HepG2 (cell line): ENCODE results near the gene EIF6. TPM values are rescaled to one million over a fixed set of nuclear protein-coding genes. Genes with fewer than 3 reads are reported as not detected.
A peak's percentile ranks its signal among the peaks of the same experiment; 100 is the strongest.

Experiments used
- AFF4 ChIP-seq: sonication (generic); formaldehyde crosslinking; IDR thresholded peaks from 2 replicates; pipeline ENCODE4 v1.4.0; 2020; ENCODE audit warnings: missing genetic modification reagents
- ATF4 ChIP-seq, 2 experiments: fragments of 450-650 bp in 1 of 2; sonication (generic) in 1 of 2; formaldehyde crosslinking; IDR thresholded peaks; 2 replicates each; pipeline versions ENCODE4 v1.5.0 to v1.8.0; 2020 to 2022; ENCODE audit warnings: mild to moderate bottlenecking in 1 of 2, missing genetic modification reagents in 1 of 2
- BORCS8-MEF2B ChIP-seq: sonication (generic); formaldehyde crosslinking; IDR thresholded peaks from 2 replicates; pipeline ENCODE4 v1.8.0; 2022; ENCODE audit warnings: mild to moderate bottlenecking, missing genetic modification reagents
- CCDC6 ChIP-seq: sonication (generic); formaldehyde crosslinking; IDR thresholded peaks from 2 replicates; pipeline ENCODE4 v1.8.1; 2022; ENCODE audit warnings: mild to moderate bottlenecking, missing genetic modification reagents, moderate library complexity
- FLYWCH1 ChIP-seq: sonication (generic); formaldehyde crosslinking; IDR thresholded peaks from 2 replicates; pipeline ENCODE4 v1.8.1; 2023; ENCODE audit warnings: mild to moderate bottlenecking, missing genetic modification reagents
- FOSL2 ChIP-seq: sonication (generic); formaldehyde crosslinking; IDR thresholded peaks from 2 replicates; pipeline ENCODE4 v1.4.0; 2020; ENCODE audit warnings: missing genetic modification reagents
- FOXO4 ChIP-seq: sonication (generic); formaldehyde crosslinking; conservative IDR thresholded peaks from 2 replicates; pipeline ENCODE4 v1.8.1; 2023; ENCODE audit warnings: missing genetic modification reagents
- GATAD2A ChIP-seq: IDR thresholded peaks from 2 replicates; pipeline ENCODE4 v1.6.1; 2016
- HMGXB4 ChIP-seq, 2 experiments: sonication (generic) in 1 of 2; formaldehyde crosslinking in 1 of 2; IDR thresholded peaks; 2 replicates each; pipeline versions ENCODE4 v1.4.0 to v1.6.1; 2018 to 2020; ENCODE audit warnings: missing genetic modification reagents in 2 of 2, borderline replicate concordance in 1 of 2, low read depth in 1 of 2, mild to moderate bottlenecking in 1 of 2, missing biosample characterization in 1 of 2
- HNRNPH1 ChIP-seq: fragments of 200-400 bp; formaldehyde crosslinking; optimal IDR thresholded peaks from 2 replicates; pipeline ENCODE3; 2017; ENCODE audit warnings: mild to moderate bottlenecking, low read depth, low read length
- KLF11 ChIP-seq: IDR thresholded peaks from 2 replicates; pipeline ENCODE4 v1.6.1; 2016; ENCODE audit warnings: missing compliant biosample characterization
- MAX ChIP-seq: IDR thresholded peaks from 2 replicates; pipeline ENCODE4 v1.6.1; 2012; ENCODE audit warnings: inconsistent platforms
- POLR2AphosphoS5 ChIP-seq: IDR thresholded peaks from 2 replicates; pipeline ENCODE4 v1.6.1; 2012; ENCODE audit warnings: low read depth, low read length
- SRSF9 ChIP-seq: fragments of 200-400 bp; formaldehyde crosslinking; IDR thresholded peaks from 2 replicates; pipeline ENCODE4 v1.6.1; 2018; ENCODE audit warnings: borderline replicate concordance, mild to moderate bottlenecking, low read depth, low read length; ENCODE audit not compliant: insufficient read depth, poor library complexity, severe bottlenecking
- TARDBP ChIP-seq: sonication (generic); formaldehyde crosslinking; IDR thresholded peaks from 2 replicates; pipeline ENCODE4 v1.8.0; 2022; ENCODE audit warnings: mild to moderate bottlenecking, missing genetic modification reagents
- ZFP41 ChIP-seq: sonication (generic); formaldehyde crosslinking; IDR thresholded peaks from 2 replicates; pipeline ENCODE4 v1.4.0; 2020; ENCODE audit warnings: mild to moderate bottlenecking, missing genetic modification reagents, borderline replicate concordance
- ZNF331 ChIP-seq: sonication (generic); formaldehyde crosslinking; IDR thresholded peaks from 2 replicates; pipeline ENCODE4 v1.4.0; 2020; ENCODE audit warnings: missing genetic modification reagents
- ZNF335 ChIP-seq: sonication (generic); formaldehyde crosslinking; IDR thresholded peaks from 2 replicates; pipeline ENCODE4 v1.4.0; 2020; ENCODE audit warnings: missing genetic modification reagents
- ZNF362 ChIP-seq: sonication (generic); formaldehyde crosslinking; IDR thresholded peaks from 2 replicates; pipeline ENCODE4 v1.4.0; 2020; ENCODE audit warnings: missing genetic modification reagents, mild to moderate bottlenecking, borderline replicate concordance
- ZNF496 ChIP-seq: sonication (generic); formaldehyde crosslinking; IDR thresholded peaks from 2 replicates; pipeline ENCODE4 v1.8.1; 2023; ENCODE audit warnings: mild to moderate bottlenecking, moderate library complexity, missing genetic modification reagents; ENCODE audit not compliant: insufficient replicate concordance
- polyA plus RNA-seq, 8 experiments: library from polyadenylated mRNA; depleted of rRNA in 3 of 8; stranded (reverse) in 7 of 8; unstranded in 1 of 8; fragments of >200 nt; fragmentation: Illumina TruSeq in 4 of 8; extraction: Trizol in 4 of 8; gene quantifications; 2 replicates each; pipeline versions ENCODE4 v1.2.1 to v1.2.3, GENCODE V29; 2011 to 2016; ENCODE audit warnings: low read depth in 4 of 8, missing spikeins in 1 of 8, mixed read lengths in 1 of 8; ENCODE audit not compliant: insufficient read depth in 1 of 8
- total RNA-seq, 5 experiments: library from RNA; depleted of rRNA; stranded (reverse); fragments of >200 nt; fragmentation: Illumina TruSeq; extraction: Trizol; gene quantifications; 2 replicates each; pipeline ENCODE4 v1.2.3, GENCODE V29; 2016; ENCODE audit warnings: low read depth in 1 of 5

The EIF6 gene
- total and polyA plus RNA-seq, 2 of the 13 experiments (the other 11 are each of a cell fraction or from before 2014, with no cell fraction given): 462 to 466 TPM

GRCh38 chr20:35306931-35307517 lies 22.5 kb upstream of the EIF6 start (continued):
- TF ChIP-seq AFF4 (no peak), POLR2AphosphoS5 (no peak), SRSF9 (no peak), HMGXB4 (CRISPR knock-in tag; IDR thresholded peaks at IDR 0.05; ENCODE audit: borderline replicate concordance in 1 of 2, low read depth in 1 of 2) (peak; percentile 65 to 90), HNRNPH1 (no peak), FOSL2 (CRISPR knock-in tag) (peak; percentile 70), ATF4 (CRISPR knock-in tag; IDR thresholded peaks at IDR 0.05) (no peak), ZNF335 (CRISPR knock-in tag) (no peak), ZFP41 (CRISPR knock-in tag) (no peak), MAX (peak; percentile 45; the same call in 1 of the 2 replicates), FOXO4 (CRISPR knock-in tag) (0 out of 2 replicates have a peak, but pooled peaks have one; percentile 91), GATAD2A (CRISPR knock-in tag) (peak; percentile 62; the same call in 1 of the 2 replicates), ZNF331 (0 out of 2 replicates have a peak, but pooled peaks have one; percentile 53), BORCS8-MEF2B (CRISPR knock-in tag) (no peak; the same call in 1 of the 2 replicates), ZNF496 (CRISPR knock-in tag) (no peak), TARDBP (no peak), FLYWCH1 (CRISPR knock-in tag) (no peak), ZNF362 (CRISPR knock-in tag) (no peak), CCDC6 (peak; percentile 26; the same call in 1 of the 2 replicates), KLF11 (CRISPR knock-in tag) (no peak)
